Measurements from ENCODE around the gene C10orf67. TPM values are rescaled to one million over a fixed set of nuclear protein-coding genes. Genes with fewer than 3 reads are reported as not detected.

Gene C10orf67
- total and polyA plus RNA-seq, 2 of the 8 experiments (the other 6 are each of a cell fraction or from before 2014, with no cell fraction given) = 0.05 to 0.11 TPM

DNA sequence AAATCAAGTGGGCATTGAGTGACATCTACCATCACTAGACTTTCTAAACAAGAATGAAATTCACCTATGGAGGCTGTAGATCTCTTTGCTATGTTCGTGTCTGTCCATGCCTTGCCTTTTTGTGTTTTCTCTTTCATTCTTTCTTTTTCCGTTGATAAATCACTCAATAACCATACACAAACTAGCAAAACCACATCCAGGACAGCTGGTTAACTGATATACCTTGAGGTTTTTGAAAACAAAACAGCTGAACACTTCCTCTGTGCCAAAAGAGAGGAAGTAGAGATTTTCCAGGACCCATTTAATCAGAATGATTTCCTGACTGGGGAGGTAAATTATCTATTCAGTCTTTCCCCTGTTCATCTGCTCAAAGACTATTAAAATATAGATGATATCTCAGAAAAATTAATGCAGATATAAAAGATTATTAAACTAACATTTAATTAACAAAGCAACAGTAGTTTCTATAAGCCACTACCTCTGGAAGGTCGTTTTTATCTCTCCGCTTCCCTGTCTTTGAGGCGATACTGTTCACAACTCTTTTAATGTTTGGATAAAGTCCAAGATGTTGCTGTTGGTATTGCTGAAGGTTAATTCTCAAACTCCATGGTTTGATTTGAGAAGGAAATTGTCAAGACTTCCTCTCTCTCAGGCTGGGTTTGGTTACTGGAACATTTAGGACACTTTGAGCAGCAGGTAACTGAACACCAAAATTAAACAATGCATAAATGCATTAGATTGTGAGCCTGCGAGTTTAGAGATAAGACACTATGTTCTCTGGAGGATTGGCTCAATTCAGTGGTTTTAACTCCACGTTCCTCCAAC is 24.4 kb upstream of the C10orf67 start (continued):
- TF ChIP-seq KDM1A (IDR thresholded peaks at IDR 0.05; ENCODE audit: borderline replicate concordance, low read length) = no peak
- TF ChIP-seq ASH2L (IDR thresholded peaks at IDR 0.05; ENCODE audit: low read length) = no peak
- no peak for TF ChIP-seq TBP (IDR thresholded peaks at IDR 0.05; ENCODE audit: low read depth, low read length)
- TF ChIP-seq MAFK (IDR thresholded peaks at IDR 0.05; ENCODE audit: low read depth, low read length) = no peak
- no peak for TF ChIP-seq CBX5 (IDR thresholded peaks at IDR 0.05; ENCODE audit: low read depth, low read length)
- TF ChIP-seq FOSL1 (IDR thresholded peaks at IDR 0.05; ENCODE audit: insufficient read depth, low read depth, low read length) = no peak
- no peak for TF ChIP-seq GABPA (IDR thresholded peaks at IDR 0.05; ENCODE audit: borderline replicate concordance, insufficient read depth, low read length)
- TF ChIP-seq SP4 (IDR thresholded peaks at IDR 0.05; ENCODE audit: low read length) = no peak
- TF ChIP-seq RAD21 (IDR thresholded peaks at IDR 0.05 in 1 of 2, conservative IDR thresholded peaks at IDR 0.05 in 1 of 2; ENCODE audit: low read depth in 2 of 2, low read length in 2 of 2) = no peak
- no peak for TF ChIP-seq JUN (IDR thresholded peaks at IDR 0.05; ENCODE audit: low read depth, low read length)
- no peak for TF ChIP-seq TAF7 (optimal IDR thresholded peaks at IDR 0.05; ENCODE audit: borderline replicate concordance, low read depth, low read length)

Measured in H1 (cell line).